ENCODE results near the gene ERRFI1.
"Not testable (repeated sequence)": the region's sequence is repeated elsewhere in the genome, so short reads cannot be mapped to it uniquely, and the experiment has no call there.

ERRFI1 gene

DNA sequence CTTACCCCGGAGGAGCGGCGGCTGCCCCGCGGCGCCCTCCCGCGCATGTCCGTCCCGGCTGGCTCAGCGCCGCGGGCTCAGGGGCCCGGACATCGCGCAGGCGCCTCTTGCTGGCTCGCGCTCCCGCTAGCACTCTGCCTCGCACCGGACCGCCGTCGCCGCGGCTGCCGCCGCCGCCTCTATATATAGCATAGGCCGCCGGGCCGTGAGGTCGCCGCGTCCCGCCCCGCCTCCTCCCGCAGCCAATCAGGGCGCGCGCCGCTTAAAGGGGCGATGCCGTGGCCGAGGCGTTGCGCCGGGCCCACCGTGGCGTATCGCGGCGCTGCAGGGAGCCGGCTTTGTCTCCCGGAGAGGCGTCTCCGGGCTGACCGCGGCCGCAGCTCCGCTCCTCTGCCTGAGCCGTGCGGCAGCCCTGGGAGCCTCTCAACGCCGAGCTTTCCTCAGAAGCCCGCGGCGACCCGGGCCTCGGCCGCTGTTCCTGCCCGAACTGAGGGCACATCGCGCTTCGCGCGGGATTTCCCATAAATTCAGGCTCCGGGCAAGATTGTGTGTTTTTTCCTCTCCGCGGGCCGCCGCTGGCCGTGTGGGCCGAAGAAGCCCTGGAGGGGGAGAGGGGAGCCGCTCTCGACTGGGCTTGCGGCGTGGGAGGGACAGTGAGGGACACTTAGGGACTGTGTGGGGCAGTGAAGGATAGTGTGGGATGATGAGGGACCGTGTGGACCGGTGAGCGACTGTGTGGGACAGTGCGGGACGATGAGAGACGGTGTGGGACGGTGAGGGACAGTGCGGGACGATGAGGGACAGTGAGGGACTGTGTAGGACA lies at the start of gene ERRFI1:
Gene ERRFI1, minus strand, starts transcription at position 157 of the 823 bp plus-strand sequence. CDS start 10,690 bp downstream, outside the sequence.
- peak; percentile 63 to 65 for DNase-seq

DNA sequence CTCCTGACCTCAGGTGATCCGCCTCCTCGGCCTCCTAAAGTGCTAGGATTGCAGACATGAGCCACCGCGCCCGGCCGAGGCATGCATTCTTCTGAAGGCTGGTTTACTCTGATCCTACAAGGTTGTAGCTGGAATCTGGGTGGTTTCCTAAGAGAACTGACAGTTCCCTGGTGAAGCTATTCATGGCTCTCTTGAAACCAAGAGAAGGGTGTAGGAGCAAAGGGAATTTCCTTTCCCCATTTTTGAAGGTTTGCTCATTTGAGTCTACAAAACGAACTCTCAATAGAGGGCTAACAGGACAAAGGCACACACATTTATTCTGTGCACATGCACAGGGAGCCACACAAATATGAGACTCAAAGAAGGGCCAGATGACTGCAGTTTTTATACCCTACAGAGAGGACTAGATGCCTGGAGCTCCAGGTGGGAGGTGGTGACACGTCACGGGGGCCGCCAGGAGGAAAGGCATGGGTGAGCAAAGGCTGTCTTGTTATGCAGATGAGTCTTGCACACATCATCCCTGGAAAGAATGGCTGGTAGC lies 49.5 kb upstream of the ERRFI1 start:
- DNase-seq, result no peak

- DNase-seq, result no peak
These were observed 47.2 kb upstream of the ERRFI1 start for GRCh38 chr1:8073112-8073855.

DNA sequence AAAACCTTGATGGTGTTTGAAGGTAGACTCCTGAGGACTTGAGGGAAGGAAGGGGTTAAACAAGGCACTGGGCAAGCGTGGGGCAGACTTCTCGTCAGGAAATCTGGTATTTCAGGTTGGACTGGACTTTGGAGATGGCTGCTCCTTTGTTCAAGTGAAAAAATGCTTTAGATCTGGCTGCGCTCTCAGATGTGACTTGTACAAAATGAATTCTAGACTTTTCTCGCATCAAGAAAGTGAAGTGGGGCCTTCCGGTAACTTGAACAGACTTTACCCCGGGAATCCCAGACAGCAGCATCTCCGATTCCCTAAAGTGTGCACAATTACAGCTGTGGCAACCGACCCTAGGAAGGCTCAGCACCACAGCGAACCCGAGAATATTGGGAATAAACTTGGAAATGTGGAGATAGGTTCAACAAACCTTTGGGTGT lies 44.3 kb upstream of the ERRFI1 start:
- no peak for DNase-seq

- DNase-seq, result not testable (repeated sequence)
These were observed 43.7 kb upstream of the ERRFI1 start for GRCh38 chr1:8069614-8070320.

GRCh38 chr1:8065369-8065768 lies 39.3 kb upstream of the ERRFI1 start:
- no peak for DNase-seq

- no peak for DNase-seq
These were observed 37.4 kb upstream of the ERRFI1 start for GRCh38 chr1:8063298-8064036.

GRCh38 chr1:8062861-8063260 lies 36.8 kb upstream of the ERRFI1 start:
- DNase-seq, result no peak

GRCh38 chr1:8061673-8062386 lies 35.7 kb upstream of the ERRFI1 start:
- DNase-seq, result no peak

GRCh38 chr1:8061210-8061609 lies 35.1 kb upstream of the ERRFI1 start:
- DNase-seq, result no peak

GRCh38 chr1:8059161-8059622 lies 33.1 kb upstream of the ERRFI1 start:
- no peak for DNase-seq

GRCh38 chr1:8057779-8058178 lies 31.7 kb upstream of the ERRFI1 start:
- DNase-seq, result not testable (repeated sequence)

- no peak for DNase-seq
These were observed 29.9 kb upstream of the ERRFI1 start for GRCh38 chr1:8055973-8056372.

DNA sequence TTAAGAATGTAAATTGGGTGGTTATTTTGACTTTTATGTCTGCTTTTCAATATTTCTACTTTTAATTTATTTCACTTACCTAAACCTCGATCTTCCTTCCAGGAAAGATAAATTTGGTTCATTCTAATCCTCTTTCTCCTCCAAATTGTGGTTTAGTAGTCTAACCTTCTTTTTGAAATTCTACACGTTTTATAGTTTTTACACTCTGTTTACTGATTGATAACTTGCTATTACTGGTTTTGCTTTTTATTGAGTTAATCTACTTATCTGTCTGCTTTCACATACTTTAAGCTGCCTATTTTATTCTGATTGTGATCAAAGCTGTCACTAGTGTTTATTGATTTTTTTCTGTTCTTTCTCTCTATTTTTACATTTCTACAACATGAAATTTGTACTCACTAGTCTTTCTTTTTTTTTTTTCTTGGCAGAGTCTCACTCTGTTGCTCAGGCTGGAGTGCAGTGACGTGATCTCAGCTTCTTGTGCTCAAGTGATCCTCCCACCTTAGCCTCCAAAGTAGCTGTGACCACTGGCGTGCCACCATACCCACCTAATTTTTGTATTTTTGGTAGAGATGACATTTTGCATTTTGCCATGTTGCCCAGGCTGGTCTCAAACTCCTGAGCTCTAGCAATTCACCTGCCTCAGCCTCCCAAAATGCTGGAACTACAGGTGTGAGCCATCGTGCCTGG lies 27.9 kb upstream of the ERRFI1 start:
- DNase-seq, result no peak

GRCh38 chr1:8051650-8052049 lies 25.5 kb upstream of the ERRFI1 start:
- no peak for DNase-seq

GRCh38 chr1:8049229-8049628 lies 23.1 kb upstream of the ERRFI1 start:
- DNase-seq, result not testable (repeated sequence)

DNA sequence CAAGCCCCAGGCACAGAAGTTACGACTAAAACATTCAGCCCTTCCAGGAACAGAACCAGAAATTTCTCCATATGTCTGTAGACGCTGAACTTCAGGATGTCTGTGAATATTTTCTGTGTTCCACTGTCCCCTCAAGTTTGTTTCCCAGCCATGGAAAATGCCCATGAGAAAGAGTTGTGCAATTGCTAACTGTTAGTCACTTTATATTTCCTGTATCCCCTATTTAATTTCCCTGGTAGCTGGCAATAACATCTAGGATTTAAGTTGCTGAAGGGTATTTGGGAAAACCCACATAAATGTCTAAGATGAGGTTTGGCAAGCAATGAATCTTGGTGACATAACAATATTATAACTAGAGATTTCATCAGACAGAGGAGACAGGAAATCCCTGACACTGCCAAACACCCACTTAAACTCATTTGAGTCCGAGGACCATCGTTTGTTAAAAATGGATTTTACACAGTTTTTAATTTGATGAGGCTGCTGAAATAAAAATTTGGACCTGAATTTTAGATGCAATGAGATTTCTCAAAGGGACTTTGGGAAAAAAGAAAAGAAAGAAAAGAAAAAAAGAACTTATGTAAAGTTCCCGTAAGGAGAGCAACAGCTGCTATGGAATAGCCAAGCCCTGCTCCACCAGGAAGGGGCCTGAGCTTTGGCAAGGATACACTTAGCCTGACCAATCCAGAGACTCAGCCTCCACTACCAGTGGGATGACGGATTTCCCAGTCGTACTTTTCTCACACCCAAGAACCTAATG lies 21.8 kb upstream of the ERRFI1 start:
- DNase-seq, result no peak

- DNase-seq, result no peak
These were observed 21.0 kb upstream of the ERRFI1 start for GRCh38 chr1:8047112-8047511.

- no peak for DNase-seq
These were observed 20.3 kb upstream of the ERRFI1 start for GRCh38 chr1:8046391-8046790.

GRCh38 chr1:8043621-8044020 lies 17.5 kb upstream of the ERRFI1 start:
- no peak for DNase-seq

Measured in Kasumi-1 (cell line).